Hepatocyte (in vitro differentiated cells): Measurements from ENCODE around the gene ZNF775. TPM values are rescaled to one million over a fixed set of nuclear protein-coding genes. Genes with fewer than 3 reads are reported as not detected.
A peak's percentile ranks its signal among the peaks of the same experiment; 100 is the strongest.

ENCODE experiments used
- DNase-seq: peaks from one replicate; pipeline ENCODE4 v3.0.0-alpha.2; 2016; ENCODE audit warnings: low spot score
- H2AFZ ChIP-seq: fragments of 200-600 bp; sonication (generic); 2 replicates; pipeline ENCODE4 v1.6.0; 2016; ENCODE audit warnings: antibody characterized with exemption, mild to moderate bottlenecking
- H3K27ac ChIP-seq: fragments of 200-600 bp; sonication (generic); 2 replicates; pipeline ENCODE4 v1.5.1; 2016; ENCODE audit warnings: mild to moderate bottlenecking
- H3K27me3 ChIP-seq: fragments of 200-600 bp; sonication (generic); 2 replicates; pipeline ENCODE4 v1.6.1; 2016
- H3K36me3 ChIP-seq: fragments of 200-600 bp; sonication (generic); replicated peaks from 2 replicates; pipeline ENCODE4 v1.5.1; 2016; ENCODE audit warnings: low read depth; ENCODE audit not compliant: insufficient read depth
- H3K4me1 ChIP-seq: fragments of 200-600 bp; sonication (generic); 2 replicates; pipeline ENCODE4 v1.5.1; 2016; ENCODE audit warnings: mild to moderate bottlenecking, moderate library complexity; ENCODE audit not compliant: insufficient read depth
- H3K4me2 ChIP-seq: fragments of 200-600 bp; sonication (generic); 2 replicates; pipeline ENCODE4 v1.6.0; 2016
- H3K4me3 ChIP-seq: fragments of 200-600 bp; sonication (generic); 2 replicates; pipeline ENCODE4 v1.5.1; 2016; ENCODE audit warnings: mild to moderate bottlenecking
- H3K79me2 ChIP-seq: fragments of 200-600 bp; sonication (generic); 2 replicates; pipeline ENCODE4 v1.6.0; 2017; ENCODE audit warnings: mild to moderate bottlenecking
- H3K9me2 ChIP-seq: fragments of 200-600 bp; sonication (generic); replicated peaks from 2 replicates; pipeline ENCODE4 v1.6.0; 2017; ENCODE audit warnings: mild to moderate bottlenecking; ENCODE audit not compliant: insufficient read depth
- H3K9me3 ChIP-seq: fragments of 200-600 bp; sonication (generic); 2 replicates; pipeline ENCODE4 v1.5.1; 2016; ENCODE audit warnings: low read depth, mild to moderate bottlenecking
- H4K20me1 ChIP-seq: fragments of 200-600 bp; sonication (generic); 2 replicates; pipeline ENCODE4 v1.6.0; 2016; ENCODE audit warnings: mild to moderate bottlenecking; ENCODE audit not compliant: insufficient read depth, poor library complexity, severe bottlenecking
- CTCF ChIP-seq: fragments of 200-600 bp; sonication (generic); IDR thresholded peaks from 2 replicates; pipeline ENCODE4 v1.5.1; 2016; ENCODE audit warnings: antibody characterized with exemption, mild to moderate bottlenecking; ENCODE audit not compliant: poor library complexity
- EZH2 ChIP-seq: fragments of 200-600 bp; sonication (generic); IDR thresholded peaks from 2 replicates; pipeline ENCODE4 v1.6.1; 2016; ENCODE audit warnings: antibody characterized with exemption, mild to moderate bottlenecking, borderline replicate concordance
- EZH2phosphoT487 ChIP-seq: fragments of 200-600 bp; sonication (generic); IDR thresholded peaks from one replicate; pipeline ENCODE4 v1.6.1; 2018; ENCODE audit warnings: antibody characterized with exemption, mild to moderate bottlenecking, low read depth, moderate library complexity; ENCODE audit not compliant: unreplicated experiment, severe bottlenecking
- WGBS: methylation state at CpG from one replicate; pipeline ENCODE4 v1.1.6; 2016; ENCODE audit warnings: low lambda C conversion rate; ENCODE audit errors: missing lambda C conversion rate; 5-methylcytosine and 5-hydroxymethylcytosine counted together
- polyA plus RNA-seq: library from polyadenylated mRNA; unstranded; fragments of >200 nt; fragmentation: Nextera tagmentation; extraction: Ambion mirVana; gene quantifications from 2 replicates; pipeline ENCODE4 v1.2.1, GENCODE V29; 2016
- total RNA-seq: library from RNA; depleted of rRNA; stranded (reverse); fragments of >200 nt; gene quantifications from 2 replicates; pipeline ENCODE4 v1.2.3, GENCODE V29; 2014

The ZNF775 gene
- total and polyA plus RNA-seq, 2 experiments from 2014 or later: 5.2 to 10.6 TPM

- Histone ChIP-seq H2AFZ (no peak overlapping the region), H3K79me2 (no peaks in the 10 kb centered on the region), H3K9me3 (no peaks in the 10 kb centered on the region), H3K4me3 (no peak overlapping the region), H3K4me1 (no peaks in the 10 kb centered on the region), H3K36me3 (no peaks in the 10 kb centered on the region), H3K9me2 (no peaks in the 10 kb centered on the region), H4K20me1 (no peaks in the 10 kb centered on the region), H3K4me2 (no peak overlapping the region), H3K27me3 (no peaks in the 10 kb centered on the region), H3K27ac (peak overlapping the region; percentile 61)
- no peak for DNase-seq
- WGBS: 82% methylated on average over 19 of the region's 19 CpGs
- no peak for TF ChIP-seq EZH2phosphoT487
- TF ChIP-seq EZH2: no peak
- no peak for TF ChIP-seq CTCF
Observed at GRCh38 chr7:150415161-150416153, 36.3 kb downstream of the ZNF775 start.

- H3K9me2 ChIP-seq: no peaks in the 10 kb centered on the region
- DNase-seq: no peak
- TF ChIP-seq EZH2 (no peak), CTCF (no peak), EZH2phosphoT487 (no peak)
- no peaks in the 10 kb centered on the region for H3K36me3 ChIP-seq
- no peak overlapping the region for H2AFZ ChIP-seq
- H3K27ac ChIP-seq: no peak overlapping the region
- H3K4me1 ChIP-seq: no peaks in the 10 kb centered on the region
- H3K9me3 ChIP-seq: no peaks in the 10 kb centered on the region
- no peaks in the 10 kb centered on the region for H4K20me1 ChIP-seq
- H3K79me2 ChIP-seq: no peaks in the 10 kb centered on the region
- H3K4me3 ChIP-seq: no peak overlapping the region
- 95% methylated on average over 10 of the region's 10 CpGs for WGBS
- H3K27me3 ChIP-seq: no peaks in the 10 kb centered on the region
- no peak overlapping the region for H3K4me2 ChIP-seq
Observed at GRCh38 chr7:150417239-150417638, 38.1 kb downstream of the ZNF775 start.

- no peaks in the 10 kb centered on the region for H3K4me1 ChIP-seq
- no peaks in the 10 kb centered on the region for H3K9me2 ChIP-seq
- TF ChIP-seq EZH2phosphoT487: no peak
- TF ChIP-seq CTCF: no peak
- TF ChIP-seq EZH2: no peak
- no peak overlapping the region for H3K4me3 ChIP-seq
- no peak overlapping the region for H3K27ac ChIP-seq
- H2AFZ ChIP-seq: no peak overlapping the region
- 94% methylated on average over 6 of the region's 6 CpGs for WGBS
- no peak for DNase-seq
- no peaks in the 10 kb centered on the region for H3K9me3 ChIP-seq
- H3K27me3 ChIP-seq: no peaks in the 10 kb centered on the region
- H3K79me2 ChIP-seq: no peaks in the 10 kb centered on the region
- H3K4me2 ChIP-seq: no peak overlapping the region
- no peaks in the 10 kb centered on the region for H3K36me3 ChIP-seq
- H4K20me1 ChIP-seq: no peaks in the 10 kb centered on the region
Observed at GRCh38 chr7:150417863-150418262, 38.7 kb downstream of the ZNF775 start.
